ENCODE measurements around the gene ITIH5. TPM values are rescaled to one million over a fixed set of nuclear protein-coding genes. Genes with fewer than 3 reads are reported as not detected.
A peak's percentile ranks its signal among the peaks of the same experiment; 100 is the strongest.

Gene ITIH5
- total and polyA plus RNA-seq, 2 of the 13 experiments (the other 11 are each of a cell fraction or from before 2014, with no cell fraction given): 4.7 to 8.9 TPM

GRCh38 chr10:7700577-7701125, 33.9 kb upstream of the ITIH5 start (continued):
- no peak for TF ChIP-seq MATR3 (CRISPR knock-in tag; IDR thresholded peaks at IDR 0.05)
- peak; percentile 66; the same call in 1 of the 2 replicates for TF ChIP-seq ELF3 (CRISPR knock-in tag; IDR thresholded peaks at IDR 0.05)
- TF ChIP-seq KLF11 (CRISPR knock-in tag; IDR thresholded peaks at IDR 0.05): peak; percentile 85; the same call in 1 of the 2 replicates
- peak; percentile 94 for TF ChIP-seq MED13 (CRISPR knock-in tag; IDR thresholded peaks at IDR 0.05)
- TF ChIP-seq ZNF784 (CRISPR knock-in tag; IDR thresholded peaks at IDR 0.05; ENCODE audit: borderline replicate concordance): no peak
- no peak for TF ChIP-seq HOXA7 (CRISPR knock-in tag; IDR thresholded peaks at IDR 0.05)
- 0 out of 2 replicates have a peak, but pooled peaks have one; percentile 17 for TF ChIP-seq ZHX2 (IDR thresholded peaks at IDR 0.05; ENCODE audit: low read depth)
- TF ChIP-seq ZHX2 (CRISPR knock-in tag; IDR thresholded peaks at IDR 0.05; ENCODE audit: borderline replicate concordance): peak; percentile 63; the same call in 1 of the 2 replicates
- no peak for TF ChIP-seq ZNF275 (CRISPR knock-in tag; IDR thresholded peaks at IDR 0.05; ENCODE audit: borderline replicate concordance)
- no peak for TF ChIP-seq ZNF563 (CRISPR knock-in tag; IDR thresholded peaks at IDR 0.05)
- TF ChIP-seq SALL1 (CRISPR knock-in tag; IDR thresholded peaks at IDR 0.05): peak; percentile 96
- TF ChIP-seq PBX3 (CRISPR knock-in tag; IDR thresholded peaks at IDR 0.05; ENCODE audit: borderline replicate concordance): no peak
- TF ChIP-seq ZNF430 (CRISPR knock-in tag; IDR thresholded peaks at IDR 0.05): no peak
- no peak for TF ChIP-seq FIP1L1 (IDR thresholded peaks at IDR 0.05; ENCODE audit: borderline replicate concordance, insufficient read depth, low read depth, low read length)
- TF ChIP-seq ZNF552 (CRISPR knock-in tag; IDR thresholded peaks at IDR 0.05; ENCODE audit: borderline replicate concordance): no peak
- TF ChIP-seq EED (CRISPR knock-in tag; IDR thresholded peaks at IDR 0.05): no peak
- no peak for TF ChIP-seq ZNF34 (CRISPR knock-in tag; IDR thresholded peaks at IDR 0.05; ENCODE audit: borderline replicate concordance)
- TF ChIP-seq NCOR1 (IDR thresholded peaks at IDR 0.05; ENCODE audit: borderline replicate concordance, low read length): peak; percentile 97
- TF ChIP-seq PHB2 (IDR thresholded peaks at IDR 0.05; ENCODE audit: partially characterized antibody): no peak
- TF ChIP-seq KLF13 (CRISPR knock-in tag; IDR thresholded peaks at IDR 0.05): no peak
- no peak for TF ChIP-seq STAG1 (CRISPR knock-in tag; IDR thresholded peaks at IDR 0.05)
- no peak for TF ChIP-seq ZNF17 (CRISPR knock-in tag; IDR thresholded peaks at IDR 0.05)
- TF ChIP-seq NFE2L2 (IDR thresholded peaks at IDR 0.05; ENCODE audit: low read length): peak; percentile 84
